ENCODE data around the gene G6PC3. TPM values are rescaled to one million over a fixed set of nuclear protein-coding genes. Genes with fewer than 3 reads are reported as not detected.
A peak's percentile ranks its signal among the peaks of the same experiment; 100 is the strongest.

G6PC3 gene
- total RNA-seq, 1 donor from 2014 or later: 40.1 TPM

GRCh38 chr17:44102849-44103622 is 32.5 kb downstream of the G6PC3 start:
- peaks cover 46% of the 10 kb centered on the region for H3K4me1 ChIP-seq
- H3K4me3 ChIP-seq: no peak overlapping the region
- peaks cover 37% of the 10 kb centered on the region for H3K36me3 ChIP-seq
- ATAC-seq (no peak), DNase-seq (no peak)
- no peaks in the 10 kb centered on the region for H3K9me3 ChIP-seq
- H3K27me3 ChIP-seq (ENCODE audit: low read depth): no peaks in the 10 kb centered on the region
- no peak overlapping the region for H3K27ac ChIP-seq
- intact Hi-C loops (cut with DNase I): no loop called here
- TF ChIP-seq, protein P1, sequence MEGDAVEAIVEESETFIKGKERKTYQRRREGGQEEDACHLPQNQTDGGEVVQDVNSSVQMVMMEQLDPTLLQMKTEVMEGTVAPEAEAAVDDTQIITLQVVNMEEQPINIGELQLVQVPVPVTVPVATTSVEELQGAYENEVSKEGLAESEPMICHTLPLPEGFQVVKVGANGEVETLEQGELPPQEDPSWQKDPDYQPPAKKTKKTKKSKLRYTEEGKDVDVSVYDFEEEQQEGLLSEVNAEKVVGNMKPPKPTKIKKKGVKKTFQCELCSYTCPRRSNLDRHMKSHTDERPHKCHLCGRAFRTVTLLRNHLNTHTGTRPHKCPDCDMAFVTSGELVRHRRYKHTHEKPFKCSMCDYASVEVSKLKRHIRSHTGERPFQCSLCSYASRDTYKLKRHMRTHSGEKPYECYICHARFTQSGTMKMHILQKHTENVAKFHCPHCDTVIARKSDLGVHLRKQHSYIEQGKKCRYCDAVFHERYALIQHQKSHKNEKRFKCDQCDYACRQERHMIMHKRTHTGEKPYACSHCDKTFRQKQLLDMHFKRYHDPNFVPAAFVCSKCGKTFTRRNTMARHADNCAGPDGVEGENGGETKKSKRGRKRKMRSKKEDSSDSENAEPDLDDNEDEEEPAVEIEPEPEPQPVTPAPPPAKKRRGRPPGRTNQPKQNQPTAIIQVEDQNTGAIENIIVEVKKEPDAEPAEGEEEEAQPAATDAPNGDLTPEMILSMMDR (IDR thresholded peaks at IDR 0.05): no peak

DNA sequence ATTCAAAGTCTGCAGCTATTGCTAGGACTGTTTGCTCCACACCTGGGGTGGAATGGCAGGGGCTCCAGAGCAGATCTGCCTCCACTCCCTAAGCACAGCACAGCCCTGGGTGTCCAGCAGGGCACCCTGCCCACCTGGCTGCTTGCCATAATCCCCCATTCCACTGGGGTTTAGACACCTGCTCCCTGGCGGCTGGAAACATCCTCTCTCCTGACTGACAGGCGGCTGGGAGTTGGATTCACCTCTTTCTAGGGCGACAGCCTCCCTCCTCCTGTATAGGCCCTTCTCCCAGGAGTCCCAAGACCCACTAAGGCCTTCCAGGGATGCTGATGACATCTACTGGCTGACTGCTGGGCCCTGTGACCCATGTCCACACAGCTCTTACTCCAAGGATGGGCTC is 34.9 kb downstream of the G6PC3 start:
- no peaks in the 10 kb centered on the region for H3K9me3 ChIP-seq
- DNase-seq (no peak), ATAC-seq (no peak)
- peaks cover 42% of the 10 kb centered on the region for H3K36me3 ChIP-seq
- no peak overlapping the region for H3K4me3 ChIP-seq
- intact Hi-C loops (cut with DNase I): no loop called here
- TF ChIP-seq, protein P1 (IDR thresholded peaks at IDR 0.05): no peak
- H3K27ac ChIP-seq: no peak overlapping the region
- no peaks in the 10 kb centered on the region for H3K27me3 ChIP-seq (ENCODE audit: low read depth)
- peaks cover 59% of the 10 kb centered on the region for H3K4me1 ChIP-seq

DNA sequence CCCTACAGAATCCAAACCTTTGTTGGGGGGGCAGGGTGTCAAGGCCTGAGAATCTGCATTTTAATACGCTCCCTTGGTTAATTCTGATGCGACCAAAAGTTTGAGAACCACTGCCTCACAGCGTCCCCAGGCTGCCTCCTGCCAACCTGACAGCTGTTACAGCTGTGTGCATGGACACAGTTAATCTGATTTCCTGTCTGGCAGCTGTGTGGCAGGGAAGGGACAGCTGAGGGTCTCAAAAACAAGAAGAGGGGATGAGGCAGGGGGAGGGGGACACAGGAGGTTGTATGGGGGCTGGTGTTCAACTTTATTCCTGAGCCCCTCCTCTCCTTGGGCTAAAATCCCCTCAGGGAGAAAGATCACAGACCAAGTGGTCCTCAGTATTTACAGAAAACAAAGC is 35.4 kb downstream of the G6PC3 start:
- no peak overlapping the region for H3K27ac ChIP-seq
- peaks cover 63% of the 10 kb centered on the region for H3K4me1 ChIP-seq
- no peaks in the 10 kb centered on the region for H3K27me3 ChIP-seq (ENCODE audit: low read depth)
- intact Hi-C loops (cut with DNase I): no loop called here
- peaks cover 44% of the 10 kb centered on the region for H3K36me3 ChIP-seq
- TF ChIP-seq, protein P1 (IDR thresholded peaks at IDR 0.05): no peak
- DNase-seq: no peak
- H3K4me3 ChIP-seq: no peak overlapping the region
- no peaks in the 10 kb centered on the region for H3K9me3 ChIP-seq
- no peak for ATAC-seq

GRCh38 chr17:44106801-44107200 is 36.3 kb downstream of the G6PC3 start:
- peaks cover 72% of the 10 kb centered on the region for H3K4me1 ChIP-seq
- ATAC-seq (no peak), DNase-seq (no peak)
- no peak overlapping the region for H3K4me3 ChIP-seq
- H3K27ac ChIP-seq: no peak overlapping the region
- peaks cover 40% of the 10 kb centered on the region for H3K36me3 ChIP-seq
- TF ChIP-seq, protein P1 (IDR thresholded peaks at IDR 0.05): no peak
- intact Hi-C loops (cut with DNase I): no loop called here
- H3K9me3 ChIP-seq: no peaks in the 10 kb centered on the region
- no peaks in the 10 kb centered on the region for H3K27me3 ChIP-seq (ENCODE audit: low read depth)

GRCh38 chr17:44108440-44109311 is 38.1 kb downstream of the G6PC3 start:
- ATAC-seq (peak; percentile 68 to 70), DNase-seq (peak; percentile 63)
- H3K4me1 ChIP-seq: peaks cover 84% of the 10 kb centered on the region
- no peaks in the 10 kb centered on the region for H3K9me3 ChIP-seq
- H3K27ac ChIP-seq: peak overlapping the region; percentile 60
- no peaks in the 10 kb centered on the region for H3K27me3 ChIP-seq (ENCODE audit: low read depth)
- TF ChIP-seq, protein P1 (IDR thresholded peaks at IDR 0.05): no peak
- intact Hi-C loops (cut with DNase I): no loop called here
- H3K4me3 ChIP-seq: peak overlapping the region; percentile 54
- H3K36me3 ChIP-seq: peaks cover 30% of the 10 kb centered on the region

All from lower lobe of right lung (tissue), 2 donors.